WTC11 (cell line): ENCODE data around the gene PCGF3.

Experiments
- FOXP1 ChIP-seq: sonication (generic); formaldehyde crosslinking; IDR thresholded peaks from 2 replicates; pipeline ENCODE4 v1.8.0; 2022; ENCODE audit warnings: missing genetic modification reagents, mild to moderate bottlenecking, moderate library complexity, borderline replicate concordance
- JUN ChIP-seq: sonication (generic); formaldehyde crosslinking; IDR thresholded peaks from 2 replicates; pipeline ENCODE4 v1.8.0; 2023; ENCODE audit warnings: mild to moderate bottlenecking, missing genetic modification reagents
- PREB ChIP-seq: sonication (generic); formaldehyde crosslinking; IDR thresholded peaks from 2 replicates; pipeline ENCODE4 v1.8.1; 2022; ENCODE audit warnings: mild to moderate bottlenecking, missing genetic modification reagents, moderate library complexity, borderline replicate concordance
- TEAD1 ChIP-seq: sonication (generic); formaldehyde crosslinking; IDR thresholded peaks from 2 replicates; pipeline ENCODE4 v1.8.0; 2022; ENCODE audit warnings: mild to moderate bottlenecking, missing genetic modification reagents
- ZNF121 ChIP-seq: sonication (generic); formaldehyde crosslinking; IDR thresholded peaks from 2 replicates; pipeline ENCODE4 v1.8.0; 2023; ENCODE audit warnings: missing genetic modification reagents
- ZNF416 ChIP-seq: fragments of 250-450 bp; sonication (Bioruptor Pico); IDR thresholded peaks from 2 replicates; pipeline ENCODE4 v1.9.0; 2021; ENCODE audit warnings: mild to moderate bottlenecking, inconsistent platforms
- TF ChIP-seq, protein P1 (sequence below): fragments of 200-600 bp; IDR thresholded peaks from 2 replicates; pipeline ENCODE4 v1.8.0; 2022; ENCODE audit warnings: antibody characterized with exemption
- TF ChIP-seq, protein P2 (sequence below): sonication (generic); formaldehyde crosslinking; IDR thresholded peaks from 2 replicates; pipeline ENCODE4 v1.8.0; 2022; ENCODE audit warnings: mild to moderate bottlenecking, missing genetic modification reagents
- TF ChIP-seq, protein P3 (sequence below): sonication (generic); formaldehyde crosslinking; IDR thresholded peaks from 2 replicates; pipeline ENCODE4 v1.8.1; 2023; ENCODE audit warnings: mild to moderate bottlenecking, missing genetic modification reagents
- TF ChIP-seq, protein P4 (sequence below): sonication (generic); formaldehyde crosslinking; IDR thresholded peaks from 2 replicates; pipeline ENCODE4 v1.8.1; 2023; ENCODE audit warnings: mild to moderate bottlenecking, missing genetic modification reagents, moderate library complexity

GRCh38 chr4:766152-766515 lies 60.5 kb downstream of the PCGF3 start:
- TF ChIP-seq, protein P1, sequence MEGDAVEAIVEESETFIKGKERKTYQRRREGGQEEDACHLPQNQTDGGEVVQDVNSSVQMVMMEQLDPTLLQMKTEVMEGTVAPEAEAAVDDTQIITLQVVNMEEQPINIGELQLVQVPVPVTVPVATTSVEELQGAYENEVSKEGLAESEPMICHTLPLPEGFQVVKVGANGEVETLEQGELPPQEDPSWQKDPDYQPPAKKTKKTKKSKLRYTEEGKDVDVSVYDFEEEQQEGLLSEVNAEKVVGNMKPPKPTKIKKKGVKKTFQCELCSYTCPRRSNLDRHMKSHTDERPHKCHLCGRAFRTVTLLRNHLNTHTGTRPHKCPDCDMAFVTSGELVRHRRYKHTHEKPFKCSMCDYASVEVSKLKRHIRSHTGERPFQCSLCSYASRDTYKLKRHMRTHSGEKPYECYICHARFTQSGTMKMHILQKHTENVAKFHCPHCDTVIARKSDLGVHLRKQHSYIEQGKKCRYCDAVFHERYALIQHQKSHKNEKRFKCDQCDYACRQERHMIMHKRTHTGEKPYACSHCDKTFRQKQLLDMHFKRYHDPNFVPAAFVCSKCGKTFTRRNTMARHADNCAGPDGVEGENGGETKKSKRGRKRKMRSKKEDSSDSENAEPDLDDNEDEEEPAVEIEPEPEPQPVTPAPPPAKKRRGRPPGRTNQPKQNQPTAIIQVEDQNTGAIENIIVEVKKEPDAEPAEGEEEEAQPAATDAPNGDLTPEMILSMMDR: no peak
- no peak for TF ChIP-seq JUN (CRISPR knock-in tag)
- no peak for TF ChIP-seq PREB (CRISPR knock-in tag)
- no peak for TF ChIP-seq TEAD1 (CRISPR knock-in tag)
- TF ChIP-seq, protein P2, sequence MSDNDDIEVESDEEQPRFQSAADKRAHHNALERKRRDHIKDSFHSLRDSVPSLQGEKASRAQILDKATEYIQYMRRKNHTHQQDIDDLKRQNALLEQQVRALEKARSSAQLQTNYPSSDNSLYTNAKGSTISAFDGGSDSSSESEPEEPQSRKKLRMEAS (CRISPR knock-in tag): no peak
- no peak for TF ChIP-seq FOXP1 (CRISPR knock-in tag)
- no peak for TF ChIP-seq ZNF416 (CRISPR knock-in tag)
- TF ChIP-seq, protein P3, sequence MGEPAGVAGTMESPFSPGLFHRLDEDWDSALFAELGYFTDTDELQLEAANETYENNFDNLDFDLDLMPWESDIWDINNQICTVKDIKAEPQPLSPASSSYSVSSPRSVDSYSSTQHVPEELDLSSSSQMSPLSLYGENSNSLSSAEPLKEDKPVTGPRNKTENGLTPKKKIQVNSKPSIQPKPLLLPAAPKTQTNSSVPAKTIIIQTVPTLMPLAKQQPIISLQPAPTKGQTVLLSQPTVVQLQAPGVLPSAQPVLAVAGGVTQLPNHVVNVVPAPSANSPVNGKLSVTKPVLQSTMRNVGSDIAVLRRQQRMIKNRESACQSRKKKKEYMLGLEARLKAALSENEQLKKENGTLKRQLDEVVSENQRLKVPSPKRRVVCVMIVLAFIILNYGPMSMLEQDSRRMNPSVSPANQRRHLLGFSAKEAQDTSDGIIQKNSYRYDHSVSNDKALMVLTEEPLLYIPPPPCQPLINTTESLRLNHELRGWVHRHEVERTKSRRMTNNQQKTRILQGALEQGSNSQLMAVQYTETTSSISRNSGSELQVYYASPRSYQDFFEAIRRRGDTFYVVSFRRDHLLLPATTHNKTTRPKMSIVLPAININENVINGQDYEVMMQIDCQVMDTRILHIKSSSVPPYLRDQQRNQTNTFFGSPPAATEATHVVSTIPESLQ (CRISPR knock-in tag): no peak
- no peak for TF ChIP-seq ZNF121
- TF ChIP-seq, protein P4, sequence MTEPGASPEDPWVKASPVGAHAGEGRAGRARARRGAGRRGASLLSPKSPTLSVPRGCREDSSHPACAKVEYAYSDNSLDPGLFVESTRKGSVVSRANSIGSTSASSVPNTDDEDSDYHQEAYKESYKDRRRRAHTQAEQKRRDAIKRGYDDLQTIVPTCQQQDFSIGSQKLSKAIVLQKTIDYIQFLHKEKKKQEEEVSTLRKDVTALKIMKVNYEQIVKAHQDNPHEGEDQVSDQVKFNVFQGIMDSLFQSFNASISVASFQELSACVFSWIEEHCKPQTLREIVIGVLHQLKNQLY (CRISPR knock-in tag): no peak
